GM12891 (cell line): ENCODE results near the gene KIF27.

Source experiments
- PAX5 ChIP-seq: IDR thresholded peaks from 2 replicates; pipeline ENCODE4 v1.6.1; 2011; ENCODE audit warnings: low read length, moderate library complexity, mild to moderate bottlenecking; ENCODE audit not compliant: insufficient read depth, severe bottlenecking
- POLR2A ChIP-seq: IDR thresholded peaks from 2 replicates; pipeline ENCODE4 v1.6.1; 2011; ENCODE audit warnings: low read depth, low read length, control low read depth
- POLR2AphosphoS5 ChIP-seq: IDR thresholded peaks from 2 replicates; pipeline ENCODE4 v1.6.1; 2011; ENCODE audit warnings: low read depth, low read length, control low read depth
- POU2F2 ChIP-seq: IDR thresholded peaks from 2 replicates; pipeline ENCODE4 v1.6.1; 2011; ENCODE audit warnings: low read depth, mild to moderate bottlenecking, control low read depth, low read length, moderate library complexity
- SPI1 ChIP-seq: IDR thresholded peaks from 2 replicates; pipeline ENCODE4 v1.6.1; 2011; ENCODE audit warnings: low read depth, low read length, control low read depth
- TAF1 ChIP-seq: IDR thresholded peaks from 2 replicates; pipeline ENCODE4 v1.6.1; 2011; ENCODE audit warnings: low read depth, low read length, control low read depth

DNA sequence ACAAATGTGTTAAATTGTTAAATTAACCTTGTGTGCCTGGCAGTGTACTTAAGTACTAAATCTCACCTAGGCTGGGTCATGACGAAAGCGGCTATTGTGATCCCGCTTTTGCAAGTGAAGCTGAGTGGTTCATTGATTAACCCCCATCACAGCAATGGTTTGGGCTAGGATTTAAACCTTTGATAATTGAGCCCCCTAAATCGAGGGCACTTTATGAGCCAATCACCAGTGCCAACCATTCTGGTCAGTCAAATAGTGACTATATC is 35.9 kb upstream of the KIF27 start:
- TF ChIP-seq POLR2A = no peak
- no peak for TF ChIP-seq POLR2AphosphoS5
- TF ChIP-seq TAF1 = no peak
- TF ChIP-seq SPI1 = no peak
- no peak for TF ChIP-seq PAX5
- no peak for TF ChIP-seq POU2F2
